Osteoblast (primary cell): ENCODE measurements around the gene KMT5C. TPM values are rescaled to one million over a fixed set of nuclear protein-coding genes. Genes with fewer than 3 reads are reported as not detected.

Experiments
- DNase-seq: peaks from one replicate; pipeline ENCODE4 v3.0.0; 2011; ENCODE audit warnings: low spot score, mixed read lengths; ENCODE audit not compliant: insufficient read length; ENCODE audit errors: missing footprints
- H2AFZ ChIP-seq: 2 replicates; pipeline ENCODE4 v1.6.0; 2011; ENCODE audit warnings: mild to moderate bottlenecking, low read length
- H3K27ac ChIP-seq: 2 replicates; pipeline ENCODE4 v1.5.1; 2011; ENCODE audit warnings: mild to moderate bottlenecking, low read depth, low read length, moderate library complexity
- H3K27me3 ChIP-seq: 2 replicates; pipeline ENCODE4 v1.6.0; 2012; ENCODE audit warnings: mild to moderate bottlenecking, control low read depth, inconsistent platforms, low read length, moderate library complexity; ENCODE audit not compliant: insufficient read depth
- H3K36me3 ChIP-seq: 2 replicates; pipeline ENCODE4 v1.5.1; 2011; ENCODE audit warnings: mild to moderate bottlenecking, low read length, control low read depth, moderate library complexity; ENCODE audit not compliant: insufficient read depth
- H3K4me1 ChIP-seq: 2 replicates; pipeline ENCODE4 v1.5.1; 2011; ENCODE audit warnings: mild to moderate bottlenecking, low read length, control low read depth, moderate library complexity; ENCODE audit not compliant: insufficient read depth
- H3K4me2 ChIP-seq: 2 replicates; pipeline ENCODE4 v1.6.0; 2011; ENCODE audit warnings: mild to moderate bottlenecking, low read length; ENCODE audit not compliant: insufficient read depth
- H3K4me3 ChIP-seq: fragments of 200-600 bp; sonication (generic); 3 replicates; pipeline ENCODE4 v1.5.1; 2012; ENCODE audit warnings: mild to moderate bottlenecking, low read length, inconsistent platforms; ENCODE audit not compliant: insufficient read depth
- H3K79me2 ChIP-seq: 2 replicates; pipeline ENCODE4 v1.6.0; 2012; ENCODE audit warnings: mild to moderate bottlenecking, low read length, control low read depth, inconsistent platforms; ENCODE audit not compliant: insufficient read depth
- H3K9me3 ChIP-seq: 2 replicates; pipeline ENCODE4 v1.5.1; 2011; ENCODE audit warnings: low read depth, low read length, control low read depth
- H4K20me1 ChIP-seq: 2 replicates; pipeline ENCODE4 v1.6.0; 2012; ENCODE audit warnings: mild to moderate bottlenecking, low read length, control low read depth; ENCODE audit not compliant: insufficient read depth
- CTCF ChIP-seq: IDR thresholded peaks from 2 replicates; pipeline ENCODE4 v1.5.1; 2011; ENCODE audit warnings: mild to moderate bottlenecking, low read depth, low read length, moderate library complexity; ENCODE audit errors: extremely low read depth
- total RNA-seq: library from RNA; depleted of rRNA; stranded (reverse); fragments of >200 nt; gene quantifications from 2 replicates; pipeline ENCODE4 v1.2.3, GENCODE V29; 2012

Gene KMT5C
- total RNA-seq, 1 donor = 10.9 TPM

- Histone ChIP-seq H2AFZ (no peak overlapping the region), H3K36me3 (peaks cover 30% of the 10 kb centered on the region), H3K9me3 (no peaks in the 10 kb centered on the region), H3K4me1 (peaks cover 7% of the 10 kb centered on the region), H3K27me3 (no peaks in the 10 kb centered on the region), H3K79me2 (no peaks in the 10 kb centered on the region), H3K27ac (no peak overlapping the region), H3K4me3 (no peak overlapping the region), H3K4me2 (no peak overlapping the region), H4K20me1 (no peaks in the 10 kb centered on the region)
- DNase-seq = peak; percentile 71
- no peak for TF ChIP-seq CTCF
Observed at GRCh38 chr19:55304980-55305379, 34.7 kb upstream of the KMT5C start.

- TF ChIP-seq CTCF = no peak
- H3K4me2 ChIP-seq = no peak overlapping the region
- no peaks in the 10 kb centered on the region for H3K79me2 ChIP-seq
- no peaks in the 10 kb centered on the region for H3K27me3 ChIP-seq
- no peaks in the 10 kb centered on the region for H4K20me1 ChIP-seq
- H2AFZ ChIP-seq = no peak overlapping the region
- H3K9me3 ChIP-seq = no peaks in the 10 kb centered on the region
- H3K27ac ChIP-seq = no peak overlapping the region
- DNase-seq = peak; percentile 91
- peaks cover 30% of the 10 kb centered on the region for H3K36me3 ChIP-seq
- H3K4me1 ChIP-seq = peaks cover 7% of the 10 kb centered on the region
- no peak overlapping the region for H3K4me3 ChIP-seq
Observed at GRCh38 chr19:55305491-55305890, 34.2 kb upstream of the KMT5C start.

- H3K27ac ChIP-seq = no peak overlapping the region
- peaks cover 30% of the 10 kb centered on the region for H3K36me3 ChIP-seq
- DNase-seq = peak; percentile 73
- H3K4me1 ChIP-seq = peaks cover 7% of the 10 kb centered on the region
- H3K27me3 ChIP-seq = no peaks in the 10 kb centered on the region
- no peak overlapping the region for H3K4me2 ChIP-seq
- no peaks in the 10 kb centered on the region for H3K79me2 ChIP-seq
- no peak for TF ChIP-seq CTCF
- no peak overlapping the region for H2AFZ ChIP-seq
- H4K20me1 ChIP-seq = no peaks in the 10 kb centered on the region
- no peaks in the 10 kb centered on the region for H3K9me3 ChIP-seq
- no peak overlapping the region for H3K4me3 ChIP-seq
Observed at GRCh38 chr19:55305983-55306562, 33.6 kb upstream of the KMT5C start.

GRCh38 chr19:55306712-55307111 is 33.0 kb upstream of the KMT5C start:
- no peak overlapping the region for H3K27ac ChIP-seq
- no peak overlapping the region for H2AFZ ChIP-seq
- H3K79me2 ChIP-seq = no peaks in the 10 kb centered on the region
- DNase-seq = peak; percentile 81
- H3K27me3 ChIP-seq = no peaks in the 10 kb centered on the region
- no peak overlapping the region for H3K4me2 ChIP-seq
- peaks cover 4% of the 10 kb centered on the region for H3K4me1 ChIP-seq
- no peak for TF ChIP-seq CTCF
- H3K36me3 ChIP-seq = peaks cover 30% of the 10 kb centered on the region
- H3K9me3 ChIP-seq = no peaks in the 10 kb centered on the region
- no peak overlapping the region for H3K4me3 ChIP-seq
- H4K20me1 ChIP-seq = no peaks in the 10 kb centered on the region
